HUES48 (cell line): Measurements from ENCODE around the gene FBXO21.

Source experiments
- H3K27ac ChIP-seq: one replicate; pipeline ENCODE4 v1.7.0; 2013; ENCODE audit warnings: low read depth, low read length, inconsistent platforms
- H3K27me3 ChIP-seq: 2 replicates; pipeline ENCODE4 v1.6.1; 2013; ENCODE audit warnings: mild to moderate bottlenecking, low read length; ENCODE audit not compliant: control insufficient read depth, insufficient read depth
- H3K36me3 ChIP-seq: 2 replicates; pipeline ENCODE4 v1.6.1; 2013; ENCODE audit warnings: low read length; ENCODE audit not compliant: control insufficient read depth, insufficient read depth
- H3K4me1 ChIP-seq: 2 replicates; pipeline ENCODE4 v1.6.1; 2013; ENCODE audit warnings: mild to moderate bottlenecking, low read length; ENCODE audit not compliant: control insufficient read depth, insufficient read depth
- H3K4me3 ChIP-seq: 2 replicates; pipeline ENCODE4 v1.5.1; 2013; ENCODE audit warnings: mild to moderate bottlenecking, low read depth, low read length
- H3K9ac ChIP-seq: 2 replicates; pipeline ENCODE4 v1.6.1; 2013; ENCODE audit warnings: mild to moderate bottlenecking, low read depth, low read length, moderate library complexity
- H3K9me3 ChIP-seq: 2 replicates; pipeline ENCODE4 v1.6.1; 2013; ENCODE audit warnings: low read length; ENCODE audit not compliant: control insufficient read depth, insufficient read depth

The FBXO21 gene

GRCh38 chr12:117093918-117094630 is 96.2 kb downstream of the FBXO21 start:
- H3K36me3 ChIP-seq, result no peaks in the 10 kb centered on the region
- no peaks in the 10 kb centered on the region for H3K4me1 ChIP-seq
- H3K27ac ChIP-seq, result no peak overlapping the region
- no peak overlapping the region for H3K4me3 ChIP-seq
- peaks cover 12% of the 10 kb centered on the region; the same call in 1 of the 2 replicates for H3K9me3 ChIP-seq
- H3K27me3 ChIP-seq, result peaks cover 17% of the 10 kb centered on the region
- no peak overlapping the region for H3K9ac ChIP-seq

DNA sequence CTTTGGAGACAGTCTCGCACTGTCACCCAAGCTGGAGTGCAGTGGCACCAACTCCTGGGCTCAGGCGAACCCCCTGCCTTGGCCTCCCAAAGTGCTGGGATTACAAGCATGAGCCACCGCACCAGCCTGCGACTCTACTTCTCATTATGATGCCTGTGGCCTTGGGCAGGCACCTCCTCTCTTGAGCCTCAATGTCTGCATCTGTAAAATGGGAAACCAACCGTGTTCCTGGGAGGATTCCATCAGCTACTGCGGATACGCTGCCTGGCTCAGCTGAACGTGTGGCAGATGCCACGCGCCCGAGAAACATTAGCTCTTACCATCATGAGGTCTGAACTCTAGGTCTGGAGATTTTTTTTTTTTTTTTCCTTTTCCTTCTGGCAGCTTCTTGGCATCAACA is 96.8 kb downstream of the FBXO21 start:
- Histone ChIP-seq H3K27me3 (peaks cover 13% of the 10 kb centered on the region), H3K36me3 (no peaks in the 10 kb centered on the region), H3K9me3 (peaks cover 13% of the 10 kb centered on the region; the same call in 1 of the 2 replicates), H3K9ac (no peak overlapping the region), H3K4me1 (no peaks in the 10 kb centered on the region), H3K4me3 (no peak overlapping the region), H3K27ac (no peak overlapping the region)

- peaks cover 13% of the 10 kb centered on the region; the same call in 1 of the 2 replicates for H3K9me3 ChIP-seq
- H3K4me3 ChIP-seq, result no peak overlapping the region
- H3K4me1 ChIP-seq, result no peaks in the 10 kb centered on the region
- H3K9ac ChIP-seq, result no peak overlapping the region
- peaks cover 8% of the 10 kb centered on the region for H3K27me3 ChIP-seq
- no peaks in the 10 kb centered on the region for H3K36me3 ChIP-seq
- H3K27ac ChIP-seq, result no peak overlapping the region
Observed at GRCh38 chr12:117092886-117093285, 97.4 kb downstream of the FBXO21 start.

DNA sequence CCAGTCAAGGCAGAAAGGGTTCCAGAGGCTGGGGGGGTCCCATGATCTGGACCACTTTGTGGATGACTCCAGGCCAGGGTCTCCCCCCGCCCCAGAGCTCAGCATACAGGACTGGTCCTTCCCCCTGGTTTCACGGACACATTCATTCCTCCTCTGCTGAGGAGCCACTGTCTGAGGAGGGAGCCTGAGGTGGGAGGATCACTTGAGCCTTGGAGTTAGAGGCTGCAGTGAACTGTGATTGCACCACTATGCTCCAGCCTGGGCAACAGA is 97.8 kb downstream of the FBXO21 start:
- Histone ChIP-seq H3K4me1 (no peaks in the 10 kb centered on the region), H3K9me3 (peaks cover 13% of the 10 kb centered on the region; the same call in 1 of the 2 replicates), H3K9ac (no peak overlapping the region), H3K4me3 (no peak overlapping the region), H3K27ac (no peak overlapping the region), H3K36me3 (no peaks in the 10 kb centered on the region), H3K27me3 (peaks cover 3% of the 10 kb centered on the region; the same call in 1 of the 2 replicates)
